HepG2 (cell line): Measurements from ENCODE around the gene B3GNT9. TPM values are rescaled to one million over a fixed set of nuclear protein-coding genes. Genes with fewer than 3 reads are reported as not detected.

Source experiments
- CENPT ChIP-seq: sonication (generic); formaldehyde crosslinking; IDR thresholded peaks from 2 replicates; pipeline ENCODE4 v1.8.0; 2022; ENCODE audit warnings: low read depth, mild to moderate bottlenecking, moderate library complexity, missing genetic modification reagents
- CREB1 ChIP-seq, 2 experiments: fragments of 450-650 bp in 1 of 2; IDR thresholded peaks; 2 replicates each; pipeline ENCODE4 v1.6.1; 2016 to 2017; ENCODE audit warnings: control low read depth in 1 of 2, mild to moderate bottlenecking in 1 of 2, missing compliant biosample characterization in 1 of 2, missing genetic modification characterization in 1 of 2
- HIVEP1 ChIP-seq: sonication (generic); formaldehyde crosslinking; IDR thresholded peaks from 2 replicates; pipeline ENCODE4 v1.4.0; 2020; ENCODE audit warnings: mild to moderate bottlenecking, missing genetic modification reagents
- PHF8 ChIP-seq: sonication (generic); formaldehyde crosslinking; IDR thresholded peaks from 2 replicates; pipeline ENCODE4 v1.5.0; 2020; ENCODE audit warnings: missing genetic modification reagents
- SP140L ChIP-seq: sonication (generic); formaldehyde crosslinking; IDR thresholded peaks from 2 replicates; pipeline ENCODE4 v1.4.0; 2020; ENCODE audit warnings: missing genetic modification reagents, borderline replicate concordance
- USF2 ChIP-seq, 2 experiments: sonication (generic) in 1 of 2; formaldehyde crosslinking in 1 of 2; IDR thresholded peaks; 2 replicates each; pipeline versions ENCODE4 v1.5.1 to v1.6.1; 2011 to 2020; ENCODE audit warnings: borderline replicate concordance in 1 of 2, low read depth in 1 of 2, low read length in 1 of 2, mild to moderate bottlenecking in 1 of 2, missing genetic modification reagents in 1 of 2, moderate library complexity in 1 of 2
- ZNF432 ChIP-seq: sonication (generic); formaldehyde crosslinking; IDR thresholded peaks from 2 replicates; pipeline ENCODE4 v1.5.0; 2020; ENCODE audit warnings: missing genetic modification reagents, mild to moderate bottlenecking, borderline replicate concordance
- ZNF713 ChIP-seq: sonication (generic); formaldehyde crosslinking; IDR thresholded peaks from 2 replicates; pipeline ENCODE4 v1.4.0; 2020; ENCODE audit warnings: mild to moderate bottlenecking, missing genetic modification reagents
- polyA plus RNA-seq, 8 experiments: library from polyadenylated mRNA; depleted of rRNA in 3 of 8; stranded (reverse) in 7 of 8; unstranded in 1 of 8; fragments of >200 nt; fragmentation: Illumina TruSeq in 4 of 8; extraction: Trizol in 4 of 8; gene quantifications; 2 replicates each; pipeline versions ENCODE4 v1.2.1 to v1.2.3, GENCODE V29; 2011 to 2016; ENCODE audit warnings: low read depth in 4 of 8, missing spikeins in 1 of 8, mixed read lengths in 1 of 8; ENCODE audit not compliant: insufficient read depth in 1 of 8
- total RNA-seq, 5 experiments: library from RNA; depleted of rRNA; stranded (reverse); fragments of >200 nt; fragmentation: Illumina TruSeq; extraction: Trizol; gene quantifications; 2 replicates each; pipeline ENCODE4 v1.2.3, GENCODE V29; 2016; ENCODE audit warnings: low read depth in 1 of 5
- TF ChIP-seq, protein P1 (sequence below): sonication (generic); formaldehyde crosslinking; IDR thresholded peaks from 2 replicates; pipeline ENCODE4 v1.4.0; 2020; ENCODE audit warnings: mild to moderate bottlenecking, missing genetic modification reagents
- TF ChIP-seq, protein P2 (sequence below): sonication (generic); formaldehyde crosslinking; IDR thresholded peaks from 2 replicates; pipeline ENCODE4 v1.8.0; 2022; ENCODE audit warnings: missing genetic modification reagents, mild to moderate bottlenecking, moderate library complexity, borderline replicate concordance
- TF ChIP-seq, protein P3 (sequence below): sonication (generic); formaldehyde crosslinking; IDR thresholded peaks from 2 replicates; pipeline ENCODE4 v1.4.0; 2020; ENCODE audit warnings: mild to moderate bottlenecking, missing genetic modification reagents

Gene B3GNT9
- total and polyA plus RNA-seq, 2 of the 13 experiments (the other 11 are each of a cell fraction or from before 2014, with no cell fraction given) = 1.5 to 3.1 TPM

GRCh38 chr16:67109407-67110135 lies 41.2 kb downstream of the B3GNT9 start, which contains the start of gene PHAF1 (continued):
- TF ChIP-seq, protein P1, sequence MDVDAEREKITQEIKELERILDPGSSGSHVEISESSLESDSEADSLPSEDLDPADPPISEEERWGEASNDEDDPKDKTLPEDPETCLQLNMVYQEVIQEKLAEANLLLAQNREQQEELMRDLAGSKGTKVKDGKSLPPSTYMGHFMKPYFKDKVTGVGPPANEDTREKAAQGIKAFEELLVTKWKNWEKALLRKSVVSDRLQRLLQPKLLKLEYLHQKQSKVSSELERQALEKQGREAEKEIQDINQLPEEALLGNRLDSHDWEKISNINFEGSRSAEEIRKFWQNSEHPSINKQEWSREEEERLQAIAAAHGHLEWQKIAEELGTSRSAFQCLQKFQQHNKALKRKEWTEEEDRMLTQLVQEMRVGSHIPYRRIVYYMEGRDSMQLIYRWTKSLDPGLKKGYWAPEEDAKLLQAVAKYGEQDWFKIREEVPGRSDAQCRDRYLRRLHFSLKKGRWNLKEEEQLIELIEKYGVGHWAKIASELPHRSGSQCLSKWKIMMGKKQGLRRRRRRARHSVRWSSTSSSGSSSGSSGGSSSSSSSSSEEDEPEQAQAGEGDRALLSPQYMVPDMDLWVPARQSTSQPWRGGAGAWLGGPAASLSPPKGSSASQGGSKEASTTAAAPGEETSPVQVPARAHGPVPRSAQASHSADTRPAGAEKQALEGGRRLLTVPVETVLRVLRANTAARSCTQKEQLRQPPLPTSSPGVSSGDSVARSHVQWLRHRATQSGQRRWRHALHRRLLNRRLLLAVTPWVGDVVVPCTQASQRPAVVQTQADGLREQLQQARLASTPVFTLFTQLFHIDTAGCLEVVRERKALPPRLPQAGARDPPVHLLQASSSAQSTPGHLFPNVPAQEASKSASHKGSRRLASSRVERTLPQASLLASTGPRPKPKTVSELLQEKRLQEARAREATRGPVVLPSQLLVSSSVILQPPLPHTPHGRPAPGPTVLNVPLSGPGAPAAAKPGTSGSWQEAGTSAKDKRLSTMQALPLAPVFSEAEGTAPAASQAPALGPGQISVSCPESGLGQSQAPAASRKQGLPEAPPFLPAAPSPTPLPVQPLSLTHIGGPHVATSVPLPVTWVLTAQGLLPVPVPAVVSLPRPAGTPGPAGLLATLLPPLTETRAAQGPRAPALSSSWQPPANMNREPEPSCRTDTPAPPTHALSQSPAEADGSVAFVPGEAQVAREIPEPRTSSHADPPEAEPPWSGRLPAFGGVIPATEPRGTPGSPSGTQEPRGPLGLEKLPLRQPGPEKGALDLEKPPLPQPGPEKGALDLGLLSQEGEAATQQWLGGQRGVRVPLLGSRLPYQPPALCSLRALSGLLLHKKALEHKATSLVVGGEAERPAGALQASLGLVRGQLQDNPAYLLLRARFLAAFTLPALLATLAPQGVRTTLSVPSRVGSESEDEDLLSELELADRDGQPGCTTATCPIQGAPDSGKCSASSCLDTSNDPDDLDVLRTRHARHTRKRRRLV (CRISPR knock-in tag) = peak; percentile 57
- peak; percentile 97 for TF ChIP-seq PHF8 (CRISPR knock-in tag)
- TF ChIP-seq ZNF713 (CRISPR knock-in tag) = peak; percentile 92; the same call in 1 of the 2 replicates
- TF ChIP-seq USF2 (IDR thresholded peaks at IDR 0.05; ENCODE audit: low read depth, low read length) = 0 out of 2 replicates have a peak, but pooled peaks have one; percentile 14
- TF ChIP-seq USF2 (CRISPR knock-in tag; IDR thresholded peaks at IDR 0.05; ENCODE audit: borderline replicate concordance) = no peak; the same call in 1 of the 2 replicates
- peak; percentile 64 for TF ChIP-seq HIVEP1 (CRISPR knock-in tag)
- peak; percentile 28; the same call in 1 of the 2 replicates for TF ChIP-seq CENPT (CRISPR knock-in tag)
- TF ChIP-seq, protein P2, sequence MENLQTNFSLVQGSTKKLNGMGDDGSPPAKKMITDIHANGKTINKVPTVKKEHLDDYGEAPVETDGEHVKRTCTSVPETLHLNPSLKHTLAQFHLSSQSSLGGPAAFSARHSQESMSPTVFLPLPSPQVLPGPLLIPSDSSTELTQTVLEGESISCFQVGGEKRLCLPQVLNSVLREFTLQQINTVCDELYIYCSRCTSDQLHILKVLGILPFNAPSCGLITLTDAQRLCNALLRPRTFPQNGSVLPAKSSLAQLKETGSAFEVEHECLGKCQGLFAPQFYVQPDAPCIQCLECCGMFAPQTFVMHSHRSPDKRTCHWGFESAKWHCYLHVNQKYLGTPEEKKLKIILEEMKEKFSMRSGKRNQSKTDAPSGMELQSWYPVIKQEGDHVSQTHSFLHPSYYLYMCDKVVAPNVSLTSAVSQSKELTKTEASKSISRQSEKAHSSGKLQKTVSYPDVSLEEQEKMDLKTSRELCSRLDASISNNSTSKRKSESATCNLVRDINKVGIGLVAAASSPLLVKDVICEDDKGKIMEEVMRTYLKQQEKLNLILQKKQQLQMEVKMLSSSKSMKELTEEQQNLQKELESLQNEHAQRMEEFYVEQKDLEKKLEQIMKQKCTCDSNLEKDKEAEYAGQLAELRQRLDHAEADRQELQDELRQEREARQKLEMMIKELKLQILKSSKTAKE (CRISPR knock-in tag) = peak; percentile 65
- peak; percentile 79 for TF ChIP-seq CREB1 (IDR thresholded peaks at IDR 0.05)
- TF ChIP-seq CREB1 (CRISPR knock-in tag; IDR thresholded peaks at IDR 0.05) = peak; percentile 58
- no peak for TF ChIP-seq SP140L (CRISPR knock-in tag)
- TF ChIP-seq ZNF432 (CRISPR knock-in tag) = no peak
- TF ChIP-seq, protein P3, sequence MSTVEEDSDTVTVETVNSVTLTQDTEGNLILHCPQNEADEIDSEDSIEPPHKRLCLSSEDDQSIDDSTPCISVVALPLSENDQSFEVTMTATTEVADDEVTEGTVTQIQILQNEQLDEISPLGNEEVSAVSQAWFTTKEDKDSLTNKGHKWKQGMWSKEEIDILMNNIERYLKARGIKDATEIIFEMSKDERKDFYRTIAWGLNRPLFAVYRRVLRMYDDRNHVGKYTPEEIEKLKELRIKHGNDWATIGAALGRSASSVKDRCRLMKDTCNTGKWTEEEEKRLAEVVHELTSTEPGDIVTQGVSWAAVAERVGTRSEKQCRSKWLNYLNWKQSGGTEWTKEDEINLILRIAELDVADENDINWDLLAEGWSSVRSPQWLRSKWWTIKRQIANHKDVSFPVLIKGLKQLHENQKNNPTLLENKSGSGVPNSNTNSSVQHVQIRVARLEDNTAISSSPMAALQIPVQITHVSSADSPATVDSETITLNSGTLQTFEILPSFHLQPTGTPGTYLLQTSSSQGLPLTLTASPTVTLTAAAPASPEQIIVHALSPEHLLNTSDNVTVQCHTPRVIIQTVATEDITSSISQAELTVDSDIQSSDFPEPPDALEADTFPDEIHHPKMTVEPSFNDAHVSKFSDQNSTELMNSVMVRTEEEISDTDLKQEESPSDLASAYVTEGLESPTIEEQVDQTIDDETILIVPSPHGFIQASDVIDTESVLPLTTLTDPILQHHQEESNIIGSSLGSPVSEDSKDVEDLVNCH = no peak
